ENCODE results near the gene COBL. TPM values are rescaled to one million over a fixed set of nuclear protein-coding genes. Genes with fewer than 3 reads are reported as not detected.

COBL gene
- total RNA-seq, 4 donors from 2014 or later = under 0.01 to 7.7 (median 2.6) TPM

DNA sequence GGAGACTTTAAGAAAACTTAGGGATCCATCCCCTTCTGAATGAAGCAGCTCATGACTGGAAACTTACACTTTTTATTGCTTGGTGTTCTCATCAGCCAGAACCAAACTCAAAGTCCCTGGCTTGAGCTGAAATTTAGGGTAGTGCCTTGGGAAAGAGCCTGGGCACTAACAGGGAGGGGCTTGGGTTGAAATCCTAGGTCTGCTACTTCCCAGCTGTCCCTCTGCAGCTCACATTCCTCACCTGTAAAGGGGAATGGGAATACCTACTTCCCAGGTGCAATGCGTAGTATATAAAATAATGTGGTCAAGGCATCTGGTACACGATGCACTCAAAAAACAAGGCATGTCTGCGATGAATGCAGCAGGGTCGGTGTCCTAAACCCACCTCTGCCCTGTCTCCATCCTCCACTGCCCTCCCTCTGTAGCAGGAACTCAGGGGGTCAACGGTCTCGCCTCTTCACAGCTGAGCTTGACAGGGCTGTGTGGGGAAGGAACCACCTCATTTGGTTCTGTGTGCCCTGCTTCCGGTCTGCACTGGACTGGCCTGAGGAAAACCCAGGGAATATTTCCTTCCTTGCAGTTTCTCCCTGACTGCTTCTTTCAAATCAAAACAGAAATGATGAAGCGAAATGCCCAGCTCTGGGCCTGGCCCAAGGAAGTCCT, 80.0 kb downstream of the COBL start:
- intact Hi-C loops (cut with DNase I; ENCODE audit: low total_unique reads) = no loop called here
- Histone ChIP-seq H3K36me3 (no peaks in the 10 kb centered on the region), H3K27me3 (no peaks in the 10 kb centered on the region), H3K27ac (no peak overlapping the region), H3K4me3 (no peak overlapping the region), H3K9me3 (no peaks in the 10 kb centered on the region), H3K4me1 (no peaks in the 10 kb centered on the region)
- no peak for DNase-seq
- TF ChIP-seq CTCF (IDR thresholded peaks at IDR 0.05) (no peak), POLR2A (IDR thresholded peaks at IDR 0.05) (no peak)

DNA sequence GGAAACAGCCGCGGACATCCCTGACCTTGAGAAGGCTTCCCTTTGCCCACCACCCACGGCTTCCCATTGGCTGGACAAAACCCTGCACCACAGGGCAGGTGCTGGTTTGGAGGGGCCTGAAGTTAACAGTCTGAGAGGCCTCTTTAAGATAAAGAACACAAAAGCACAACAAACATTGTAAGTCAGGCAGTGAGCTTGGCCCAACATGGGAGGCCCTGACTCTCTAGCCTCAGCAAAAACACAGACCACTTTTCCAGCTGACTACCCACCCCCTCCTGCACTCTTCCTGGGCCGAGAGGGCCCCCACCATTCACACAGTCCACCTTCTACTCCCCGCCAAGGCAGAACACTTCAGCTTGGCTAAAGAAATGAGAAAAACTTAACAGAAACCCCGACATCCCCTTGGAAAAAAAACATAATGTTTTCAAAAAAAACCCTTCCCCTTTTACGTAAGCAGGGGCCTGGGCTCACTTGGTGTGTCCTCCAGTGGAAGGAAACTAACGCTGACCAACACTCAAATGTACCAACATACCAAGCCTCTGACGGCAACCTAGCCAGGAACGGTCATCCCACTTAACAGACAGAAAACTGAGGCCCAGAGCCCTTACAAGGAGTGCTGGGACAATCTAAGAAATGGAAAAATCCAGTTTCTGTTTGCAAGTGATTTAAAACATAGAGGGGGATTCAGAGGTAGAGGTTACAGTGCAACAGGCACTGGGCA, 80.9 kb downstream of the COBL start:
- DNase-seq = no peak
- H3K4me1 ChIP-seq = no peaks in the 10 kb centered on the region
- no peaks in the 10 kb centered on the region for H3K36me3 ChIP-seq
- H3K9me3 ChIP-seq = no peaks in the 10 kb centered on the region
- intact Hi-C loops (cut with DNase I; ENCODE audit: low total_unique reads) = no loop called here
- H3K4me3 ChIP-seq = no peak overlapping the region
- H3K27ac ChIP-seq = no peak overlapping the region
- TF ChIP-seq POLR2A (IDR thresholded peaks at IDR 0.05) (no peak), CTCF (IDR thresholded peaks at IDR 0.05) (no peak)
- no peaks in the 10 kb centered on the region for H3K27me3 ChIP-seq

- Histone ChIP-seq H3K36me3 (no peaks in the 10 kb centered on the region), H3K9me3 (no peaks in the 10 kb centered on the region), H3K4me3 (no peak overlapping the region), H3K4me1 (no peaks in the 10 kb centered on the region), H3K27me3 (no peaks in the 10 kb centered on the region), H3K27ac (no peak overlapping the region)
- DNase-seq = no peak
- intact Hi-C loops (cut with DNase I; ENCODE audit: low total_unique reads) = no loop called here
- no peak for TF ChIP-seq CTCF (IDR thresholded peaks at IDR 0.05)
- TF ChIP-seq POLR2A (IDR thresholded peaks at IDR 0.05) = no peak
These were observed 81.8 kb downstream of the COBL start for GRCh38 chr7:51234609-51235308.

- Histone ChIP-seq H3K9me3 (no peaks in the 10 kb centered on the region), H3K27me3 (no peaks in the 10 kb centered on the region), H3K36me3 (no peaks in the 10 kb centered on the region), H3K27ac (no peak overlapping the region), H3K4me1 (no peaks in the 10 kb centered on the region), H3K4me3 (no peak overlapping the region)
- intact Hi-C loops (cut with DNase I; ENCODE audit: low total_unique reads) = no loop called here
- DNase-seq = no peak
- TF ChIP-seq CTCF (IDR thresholded peaks at IDR 0.05) = no peak
- TF ChIP-seq POLR2A (IDR thresholded peaks at IDR 0.05) = no peak
These were observed 82.5 kb downstream of the COBL start for GRCh38 chr7:51234139-51234538.

DNA sequence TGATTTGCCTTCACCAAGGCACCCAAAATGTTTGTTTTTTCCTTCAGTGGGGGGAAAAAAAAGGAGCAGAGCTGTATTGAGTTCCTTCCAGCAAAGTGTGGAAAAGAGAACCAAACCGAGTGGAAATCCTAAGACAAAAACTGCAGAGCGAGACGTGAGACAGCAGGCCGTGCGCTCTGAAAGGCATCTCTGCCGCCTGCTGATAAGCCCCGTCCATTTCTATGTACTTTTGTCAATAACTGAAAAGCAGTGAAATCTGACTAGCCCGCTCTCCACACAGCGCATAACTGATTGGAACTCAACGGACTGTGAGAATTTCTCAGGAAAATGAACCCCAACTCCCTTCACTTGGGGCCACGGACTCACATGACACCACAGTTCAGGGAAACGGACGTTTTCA, 83.2 kb downstream of the COBL start:
- no peak overlapping the region for H3K27ac ChIP-seq
- no peak for DNase-seq
- H3K27me3 ChIP-seq = no peaks in the 10 kb centered on the region
- no peaks in the 10 kb centered on the region for H3K36me3 ChIP-seq
- intact Hi-C loops (cut with DNase I; ENCODE audit: low total_unique reads) = no loop called here
- no peaks in the 10 kb centered on the region for H3K9me3 ChIP-seq
- TF ChIP-seq CTCF (IDR thresholded peaks at IDR 0.05) = no peak
- TF ChIP-seq POLR2A (IDR thresholded peaks at IDR 0.05) = no peak
- H3K4me1 ChIP-seq = no peaks in the 10 kb centered on the region
- H3K4me3 ChIP-seq = no peak overlapping the region

Data from uterus (tissue), 4 donors.